Measurements from ENCODE around the gene DDX46.
A peak's percentile ranks its signal among the peaks of the same experiment; 100 is the strongest.
"Not testable (repeated sequence)": the region's sequence is repeated elsewhere in the genome, so short reads cannot be mapped to it uniquely, and the experiment has no call there.

DDX46 gene

DNA sequence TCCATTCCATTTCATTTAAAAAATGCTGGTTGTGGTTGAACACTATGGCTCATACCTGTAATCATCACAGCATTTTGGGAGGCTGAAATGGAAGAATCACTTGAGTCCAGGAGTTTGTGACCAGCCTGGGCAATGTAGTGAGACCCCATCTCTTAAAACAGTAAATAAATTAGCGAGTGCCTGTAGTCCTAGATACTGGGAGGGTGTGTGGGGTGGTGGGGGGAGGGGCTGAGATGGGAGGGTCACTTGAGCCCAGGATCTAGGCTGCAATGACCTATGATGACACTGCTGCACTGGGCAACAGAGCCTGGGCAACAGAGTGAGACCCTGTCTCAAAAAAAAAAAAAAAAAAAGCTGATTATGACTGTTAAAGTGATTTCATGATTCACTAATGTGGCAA lies 29.1 kb downstream of the DDX46 start:
- no peak for DNase-seq

DNA sequence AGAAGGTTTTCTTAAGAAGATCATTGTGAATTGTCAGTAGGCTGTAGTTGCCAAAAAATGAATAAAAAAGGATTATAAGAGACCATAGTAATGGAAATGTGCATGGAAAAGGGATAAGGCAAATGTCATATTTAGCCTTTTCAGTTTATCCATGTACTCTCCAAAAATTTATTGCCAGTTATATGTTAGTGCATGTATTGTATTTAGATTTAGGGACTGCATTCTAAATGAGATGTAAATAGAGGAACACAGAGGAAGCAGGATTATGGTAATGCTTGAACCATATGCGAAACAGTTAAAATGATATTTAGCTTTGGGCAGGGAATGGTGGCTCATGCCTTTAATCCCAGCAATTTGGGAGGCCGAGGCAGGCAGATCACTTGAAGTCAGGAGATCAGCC lies 33.0 kb downstream of the DDX46 start:
- DNase-seq, result no peak

DNA sequence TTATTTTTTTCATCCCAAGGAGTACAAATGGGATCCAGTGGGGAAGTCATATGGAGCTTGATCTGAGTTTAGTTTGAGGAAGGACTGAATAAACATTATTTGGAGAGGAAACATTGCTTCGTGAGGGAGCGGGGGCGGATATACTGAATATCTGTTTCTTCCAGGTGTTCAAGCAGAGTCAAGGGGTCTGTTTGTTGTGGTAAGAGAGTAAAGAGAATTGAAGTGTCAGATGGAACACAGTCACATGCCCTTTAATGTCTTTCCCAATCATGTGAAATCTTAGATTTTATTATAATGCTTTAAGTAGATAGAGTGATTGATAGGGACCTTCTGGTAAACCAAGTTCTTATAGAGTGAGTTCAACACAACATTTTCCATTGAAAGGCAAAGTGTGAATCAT lies 33.7 kb downstream of the DDX46 start:
- no peak for DNase-seq

DNA sequence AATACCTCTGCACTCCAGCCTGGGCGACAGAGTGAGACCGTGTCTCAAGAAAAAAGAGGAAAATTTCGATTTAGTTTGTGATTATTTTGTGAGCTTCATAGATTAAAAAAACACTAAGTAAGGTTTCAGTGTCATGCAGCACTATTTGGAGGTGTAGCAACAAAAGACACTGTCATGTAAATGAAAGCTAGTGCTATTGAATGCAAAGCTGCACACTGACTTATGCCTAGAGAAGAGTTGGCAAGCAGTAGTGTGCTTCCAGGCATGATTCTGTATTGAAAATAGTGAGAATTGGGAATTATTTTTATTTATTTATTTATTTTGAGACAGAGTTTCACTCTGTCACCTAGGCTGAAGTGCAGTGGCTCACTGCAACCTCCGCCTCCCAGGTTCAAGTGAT lies 34.5 kb downstream of the DDX46 start:
- DNase-seq, result no peak

DNA sequence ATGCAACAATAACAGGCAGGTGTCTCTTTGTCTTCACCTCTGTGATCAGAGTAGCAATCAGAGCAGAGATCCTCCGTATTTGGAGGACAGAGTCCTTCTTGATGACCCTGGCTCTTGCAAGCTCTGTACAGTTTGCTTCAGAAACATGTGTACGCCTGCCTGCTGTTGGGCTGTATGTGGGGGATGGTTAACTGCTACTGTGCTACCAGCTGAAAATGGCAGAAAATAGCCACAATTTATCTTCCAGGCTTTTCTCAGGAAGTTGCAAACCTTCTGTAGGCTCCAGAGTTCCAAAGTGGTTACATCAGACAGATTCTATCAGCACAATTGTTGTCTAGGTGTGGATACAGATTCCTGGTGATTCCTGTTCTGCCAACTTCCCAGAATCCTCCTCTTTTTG lies 35.5 kb downstream of the DDX46 start:
- no peak for DNase-seq

DNA sequence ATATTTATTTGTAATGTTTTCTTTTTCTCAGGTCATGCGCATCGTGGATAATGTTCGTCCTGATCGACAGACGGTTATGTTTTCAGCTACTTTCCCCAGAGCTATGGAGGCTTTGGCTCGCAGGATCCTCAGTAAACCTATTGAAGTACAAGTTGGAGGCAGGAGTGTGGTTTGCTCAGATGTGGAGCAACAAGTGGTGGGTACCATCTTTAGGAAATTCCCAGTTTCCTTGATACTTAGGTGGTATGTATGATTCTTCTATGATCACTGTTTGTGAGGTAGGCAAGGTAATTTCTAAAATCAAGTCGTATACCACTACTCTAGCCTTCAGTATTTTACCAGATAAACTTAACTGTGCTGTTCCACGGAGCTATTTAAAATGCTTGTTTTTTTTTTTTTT lies 36.2 kb downstream of the DDX46 start:
- no peak for DNase-seq

DNA sequence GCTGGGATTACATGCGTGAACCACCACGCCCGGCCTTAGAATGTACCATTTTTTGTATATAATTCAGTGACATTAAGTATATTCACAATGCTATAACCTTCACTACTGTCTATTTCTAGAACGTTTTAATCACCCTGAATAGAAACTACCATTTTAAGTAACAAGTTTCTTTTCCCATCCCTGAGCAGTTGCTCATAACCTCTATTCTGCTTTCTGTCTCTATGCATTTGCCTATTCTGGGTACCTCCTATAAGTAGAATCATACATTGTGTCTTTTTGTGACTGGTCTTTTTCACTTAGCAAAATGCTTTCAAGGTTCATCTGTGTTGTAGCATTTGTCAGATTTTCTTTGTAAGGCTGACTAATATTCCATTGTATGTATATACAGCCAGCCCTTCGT lies 39.9 kb downstream of the DDX46 start:
- DNase-seq, result no peak

DNA sequence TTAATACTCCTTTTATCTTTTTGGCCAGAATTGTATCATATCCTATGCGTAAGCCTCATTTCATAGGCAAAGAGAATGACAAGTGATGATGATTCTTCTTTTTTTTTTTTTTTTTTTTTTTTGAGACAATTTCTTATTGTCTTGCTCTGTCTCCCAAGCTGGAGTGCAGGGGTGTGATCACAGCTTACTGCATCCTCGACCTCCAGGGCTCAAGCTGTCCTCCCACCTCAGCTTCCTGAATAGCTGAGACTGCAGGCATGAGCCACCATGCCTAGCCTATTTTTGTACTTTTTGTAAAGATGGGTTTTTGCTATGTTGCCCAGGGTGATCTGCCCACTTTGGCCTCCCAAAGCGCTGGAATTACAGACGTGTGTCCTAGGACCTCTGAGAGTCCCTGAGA lies 45.2 kb downstream of the DDX46 start:
- no peak for DNase-seq

DNA sequence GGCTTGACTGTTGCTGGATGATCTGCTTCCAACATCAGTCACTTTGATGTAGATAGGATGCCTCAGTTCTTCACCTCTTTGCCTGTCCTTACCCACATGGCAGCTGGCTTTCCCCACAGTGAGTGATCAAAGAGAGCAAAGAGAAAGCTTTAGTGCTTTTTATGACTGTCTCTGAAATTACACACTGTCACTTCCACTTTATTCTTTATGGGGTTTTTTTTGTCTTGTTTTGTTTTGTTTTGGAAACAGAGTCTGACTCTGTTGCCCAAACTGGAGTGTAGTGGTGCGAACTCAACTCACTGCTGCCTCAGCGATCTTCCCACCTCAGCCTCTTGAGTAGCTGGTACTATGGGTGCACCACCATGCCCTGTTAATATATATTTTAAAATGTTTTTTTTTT lies 54.8 kb downstream of the DDX46 start:
- peak in 2 of 4 experiments; percentile 5 to 16 for DNase-seq

DNA sequence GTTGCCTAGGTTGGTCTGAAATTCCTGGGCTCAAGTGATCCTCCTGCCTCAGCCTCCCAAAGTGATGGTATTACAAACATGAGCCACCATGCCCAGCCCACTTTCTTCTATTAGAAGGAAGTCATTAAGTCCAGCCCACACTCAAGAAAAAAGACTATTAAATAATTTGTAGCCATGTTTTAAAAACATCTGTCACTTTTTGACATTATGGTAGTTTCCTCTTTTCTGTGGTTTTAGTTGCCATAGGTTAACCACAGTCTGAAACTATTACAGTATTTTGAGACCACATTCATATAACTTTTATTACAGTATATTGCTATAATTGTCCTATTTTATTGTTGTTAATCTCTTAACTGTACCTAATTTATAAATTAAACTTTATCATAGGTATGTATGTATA lies 55.2 kb downstream of the DDX46 start:
- DNase-seq, result peak in 2 of 4 experiments; percentile 51 to 52

DNA sequence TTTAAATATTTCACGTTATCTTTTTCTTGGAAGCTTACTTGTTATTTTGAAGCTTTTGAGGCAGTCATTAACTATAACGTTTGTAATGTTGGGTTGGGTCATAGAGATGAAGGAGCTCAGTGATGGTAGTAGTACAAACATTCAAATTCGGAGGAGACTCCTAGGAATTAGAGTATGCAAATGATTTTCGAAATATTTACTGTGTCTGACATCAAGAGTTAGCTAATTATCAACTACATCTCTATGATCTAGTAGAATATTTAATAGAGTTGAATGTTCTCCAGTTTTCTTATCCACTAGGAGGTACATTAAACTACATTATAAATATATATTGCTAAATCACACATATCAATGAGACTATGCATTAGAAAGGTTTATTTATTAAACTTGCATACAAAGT lies 58.4 kb downstream of the DDX46 start:
- DNase-seq, result no peak

DNA sequence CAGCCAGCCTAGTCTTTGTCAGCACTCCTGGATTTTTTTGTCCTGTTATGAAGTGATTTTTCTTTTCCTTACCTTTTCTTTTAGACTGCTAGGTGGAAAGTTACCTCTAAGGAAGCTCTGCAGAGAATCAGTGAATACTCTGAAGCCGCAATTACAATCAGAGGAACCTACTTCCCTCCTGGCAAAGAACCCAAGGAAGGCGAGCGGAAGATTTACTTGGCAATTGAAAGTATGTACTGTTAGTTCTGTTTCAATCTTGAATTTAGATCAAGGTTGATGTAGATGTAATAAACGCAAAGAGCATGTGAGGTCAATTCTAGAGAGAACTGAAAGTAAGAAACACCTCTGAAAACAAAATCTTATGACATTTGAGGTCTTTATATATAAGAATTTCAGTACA lies 60.2 kb downstream of the DDX46 start:
- DNase-seq, result no peak

DNA sequence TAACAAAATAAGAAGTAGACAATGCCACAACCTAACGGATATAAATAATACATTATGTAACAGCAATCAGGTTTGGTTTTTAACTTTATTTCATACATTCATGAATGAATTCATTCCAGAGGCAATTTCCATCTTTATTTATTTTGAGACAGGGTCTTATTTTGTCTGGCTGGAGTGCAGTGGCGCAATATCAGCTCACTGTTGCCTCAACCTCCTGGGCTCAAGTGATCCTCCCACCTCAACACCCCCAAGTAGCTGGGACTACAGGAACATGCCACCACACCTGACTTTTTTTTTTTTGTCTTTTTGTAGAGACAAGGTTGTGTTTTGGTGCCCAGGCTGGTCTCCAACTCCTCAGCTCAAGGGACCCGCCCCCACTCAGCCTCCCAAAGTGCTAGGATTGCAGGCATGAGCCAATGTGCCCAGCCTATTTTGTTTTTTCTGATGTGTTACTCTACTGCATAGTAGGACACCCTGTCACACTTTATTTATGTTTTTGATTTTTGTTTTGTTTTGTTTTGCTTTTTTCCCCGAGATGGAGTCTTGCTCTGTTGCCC lies 60.9 kb downstream of the DDX46 start:
- DNase-seq, result peak in 1 of 4 experiments; percentile 3

DNA sequence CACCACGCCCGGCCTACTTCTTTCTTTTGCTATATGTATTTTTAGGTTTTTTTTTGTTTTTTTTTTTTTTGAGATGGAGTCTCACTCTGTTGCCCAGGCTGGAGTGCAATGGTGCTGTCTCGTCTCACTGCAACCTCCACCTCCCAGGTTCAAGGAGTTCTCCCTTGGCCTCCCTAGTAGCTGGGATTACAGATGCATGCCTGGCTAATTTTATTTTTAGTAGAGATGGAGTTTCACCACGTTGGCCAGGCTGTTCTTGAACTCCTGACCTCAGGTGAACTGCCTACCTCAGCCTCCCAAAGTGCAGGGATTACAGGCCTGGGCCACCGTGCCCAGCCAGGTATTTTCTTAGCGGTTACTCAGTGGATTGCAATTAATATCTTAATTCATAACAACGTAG lies 63.3 kb downstream of the DDX46 start:
- no peak for DNase-seq

DNA sequence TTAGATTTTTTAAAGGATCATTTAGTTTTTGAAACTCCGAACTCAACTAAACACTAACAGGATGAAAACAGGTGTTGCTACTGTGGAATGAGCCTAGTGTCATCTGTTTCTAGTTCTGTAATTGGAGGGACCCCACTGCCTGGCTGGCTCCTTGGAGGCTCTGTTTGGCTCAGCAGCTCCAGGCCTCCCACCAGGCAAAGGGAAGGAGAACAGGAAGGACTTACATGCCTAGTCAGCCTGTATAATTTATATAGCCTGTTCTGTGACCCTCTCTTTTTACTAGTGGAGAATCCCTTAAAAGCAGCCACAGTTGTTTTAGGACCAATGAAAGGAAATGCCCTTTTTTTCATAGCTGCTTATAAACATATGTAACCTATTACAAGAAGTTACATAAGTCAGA lies 66.1 kb downstream of the DDX46 start:
- peak in 1 of 4 experiments; percentile 11 for DNase-seq

DNA sequence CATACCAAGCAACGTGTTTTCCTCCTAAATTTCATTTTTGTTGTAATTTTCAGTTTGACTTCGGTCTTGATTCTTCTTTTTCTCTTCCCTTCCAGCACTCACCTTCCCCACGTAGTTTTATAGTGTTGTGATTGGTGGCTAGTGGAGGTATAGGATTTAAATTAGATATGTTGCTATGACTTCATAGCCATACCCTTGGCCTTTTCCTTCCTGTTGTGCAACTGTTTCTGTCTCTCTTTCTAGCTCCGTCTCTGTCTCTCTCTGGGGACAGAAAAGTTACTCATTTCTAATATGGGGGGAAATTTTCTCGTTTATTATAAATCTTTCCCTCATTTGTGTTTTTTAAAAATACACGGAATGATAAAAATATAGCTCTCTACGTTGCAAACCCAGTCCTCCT lies 66.6 kb downstream of the DDX46 start:
- DNase-seq, result peak in 1 of 4 experiments; percentile 13

DNA sequence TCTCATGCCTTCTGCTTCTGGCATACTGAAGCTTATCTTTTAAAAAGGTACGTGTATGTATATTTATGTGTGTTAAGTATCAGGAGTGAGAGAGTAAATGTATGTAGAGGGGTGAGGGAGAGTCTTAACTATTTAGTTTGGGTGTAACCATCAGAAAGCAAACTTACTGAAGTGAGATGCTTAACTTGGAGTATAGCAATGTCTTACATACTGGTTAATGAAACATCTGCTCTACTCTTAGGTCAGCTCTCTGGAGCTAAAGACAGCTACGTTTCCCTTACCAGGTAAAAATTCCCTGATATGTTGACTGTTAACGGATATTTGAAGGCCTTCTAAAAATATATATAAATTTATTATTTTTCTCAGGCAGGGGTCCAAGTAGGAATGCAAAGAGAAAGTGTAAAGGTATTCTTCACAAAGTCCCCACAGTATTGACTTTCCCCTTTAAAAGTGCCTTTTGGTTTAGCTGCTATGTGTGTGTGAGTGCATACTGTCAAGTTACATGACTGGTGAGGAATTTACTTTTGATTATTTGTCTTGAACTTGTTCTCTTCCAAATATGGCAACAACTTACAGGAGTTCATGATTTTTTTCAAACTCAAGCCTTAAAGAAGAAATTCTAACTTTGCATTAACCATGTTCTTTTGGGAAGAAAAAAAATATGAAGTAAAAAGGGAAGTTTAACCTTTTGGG lies 74.9 kb downstream of the DDX46 start:
- no peak for DNase-seq

DNA sequence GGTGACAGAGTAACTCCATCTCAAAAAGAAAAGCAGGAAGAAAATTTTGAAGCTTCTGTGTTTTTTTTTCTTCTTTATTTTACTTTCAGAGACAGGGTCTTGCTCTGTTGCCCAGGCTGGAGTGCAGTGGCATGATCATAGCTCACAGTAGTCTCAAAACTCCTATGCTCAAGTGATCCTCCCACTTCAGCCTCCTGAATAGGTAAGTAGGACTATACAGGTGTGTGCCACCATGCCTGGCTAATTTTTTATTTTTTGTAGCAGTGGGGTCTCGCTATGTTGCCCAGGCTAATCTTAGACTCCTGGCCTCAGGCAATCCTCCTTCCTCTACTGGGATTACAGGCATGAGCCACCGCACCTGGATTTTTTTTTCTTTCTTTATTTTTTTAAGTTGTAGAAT lies 77.0 kb downstream of the DDX46 start:
- DNase-seq, result no peak

DNA sequence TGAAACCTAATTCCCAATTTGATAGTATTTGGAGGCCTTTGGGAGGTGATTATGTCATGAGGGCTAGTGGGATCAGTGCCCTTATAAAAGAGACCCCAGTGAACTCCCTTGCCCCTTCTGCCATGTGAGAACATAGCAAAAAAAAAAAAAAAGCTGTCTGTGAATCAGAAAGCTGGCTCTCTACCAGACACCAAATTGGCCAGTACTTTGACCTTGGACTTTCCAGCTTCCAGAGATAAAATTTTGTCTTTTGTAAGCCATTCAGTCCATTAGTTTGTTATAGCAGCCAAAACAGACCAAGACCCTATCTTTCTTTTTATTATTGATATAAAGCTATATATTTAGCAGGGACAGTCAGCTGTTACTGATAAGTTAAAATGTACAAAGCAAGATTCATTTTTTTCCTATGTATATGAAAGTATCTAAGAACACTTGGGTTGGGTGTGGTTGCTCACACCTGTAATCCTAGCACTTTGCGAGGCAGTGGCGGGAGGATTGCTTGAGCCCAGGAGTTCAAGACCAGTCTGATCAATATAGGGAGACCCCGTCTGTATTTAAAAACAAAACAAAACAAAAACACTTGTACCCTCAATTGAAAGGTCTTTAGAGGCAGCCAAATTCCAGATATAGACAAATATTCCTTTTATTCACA lies 79.1 kb downstream of the DDX46 start:
- DNase-seq, result no peak

DNA sequence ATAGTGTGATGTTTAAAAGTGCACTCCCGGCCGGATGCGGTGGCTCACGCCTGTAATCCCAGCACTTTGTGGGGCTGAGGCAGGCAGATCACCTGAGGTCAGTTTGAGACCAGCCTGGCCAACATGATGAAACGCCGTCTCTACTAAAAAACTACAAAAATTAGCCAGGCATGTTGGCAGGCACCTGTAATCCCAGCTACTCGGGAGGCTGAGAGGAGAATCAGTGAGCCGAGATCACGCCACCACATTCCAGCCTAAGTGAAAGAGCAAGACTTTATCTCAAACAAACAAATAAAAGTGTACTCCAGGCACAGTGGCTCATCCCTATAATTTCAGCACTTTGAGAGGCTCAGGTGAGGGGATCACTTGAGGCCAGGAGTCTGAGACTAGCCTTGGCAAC lies 79.8 kb downstream of the DDX46 start:
- DNase-seq, result not testable (repeated sequence)

DNA sequence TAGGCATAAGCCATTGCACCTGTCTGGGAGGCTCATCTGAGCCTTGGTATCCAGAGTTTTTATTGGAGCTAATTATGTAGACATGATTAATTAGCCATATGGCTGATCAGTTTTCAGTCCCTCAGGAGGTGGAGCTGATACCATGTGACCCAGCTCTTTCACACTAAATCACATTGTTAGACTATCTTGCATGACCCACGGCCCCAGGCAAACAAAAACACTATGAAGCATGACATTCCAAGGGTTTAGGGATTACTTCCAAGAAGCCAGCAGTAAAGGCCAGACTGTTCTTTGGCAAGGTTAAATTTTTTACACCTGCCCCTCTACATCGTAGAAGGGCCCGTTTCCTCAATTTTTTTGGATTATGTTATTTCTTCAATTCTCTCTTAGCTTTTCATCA lies 82.2 kb downstream of the DDX46 start:
- no peak for DNase-seq

DNA sequence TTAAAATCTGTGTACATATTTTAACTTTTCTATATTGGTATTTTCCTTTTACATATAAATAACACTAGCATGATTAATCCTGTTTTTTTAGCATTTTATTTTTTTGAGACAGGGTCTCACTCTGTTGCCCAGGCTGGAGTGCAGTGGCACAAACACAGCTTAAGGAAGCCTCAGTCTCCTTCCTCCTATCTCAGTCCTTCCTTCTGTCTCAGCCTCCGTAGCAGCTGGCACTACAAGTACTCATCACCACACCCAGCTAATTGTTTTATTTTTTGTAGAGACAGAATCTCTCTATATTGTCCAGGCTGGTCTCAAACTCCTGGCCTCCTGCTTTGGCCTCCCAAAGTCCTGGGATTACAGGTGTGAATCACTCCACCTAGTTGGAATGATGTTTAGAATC lies 85.7 kb downstream of the DDX46 start:
- DNase-seq, result no peak

DNA sequence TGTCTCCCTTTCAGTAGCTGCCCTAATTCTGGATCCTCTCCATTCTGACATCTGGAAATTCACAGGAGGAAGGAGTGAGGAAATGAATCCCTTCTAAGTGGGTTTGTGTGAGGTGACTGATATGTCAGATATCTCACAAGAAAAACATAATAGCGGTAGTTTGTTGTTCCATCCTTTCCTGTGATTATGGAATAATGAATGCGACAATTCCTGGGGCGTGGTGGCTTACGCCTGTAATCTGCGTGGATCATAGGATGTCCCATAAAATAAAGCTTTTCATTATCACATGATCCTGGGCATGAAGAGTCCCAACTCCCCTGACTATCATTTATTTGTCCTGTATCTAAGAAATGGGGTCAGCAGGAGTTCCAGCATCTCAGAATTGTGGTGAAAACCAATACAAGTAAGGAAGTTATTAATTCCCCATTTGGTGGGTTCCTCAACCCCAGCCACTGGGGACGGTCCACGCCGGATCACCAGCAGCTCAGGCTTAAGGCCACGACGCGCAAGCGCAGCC lies 86.8 kb downstream of the DDX46 start:
- no peak for DNase-seq
